Activated gamma-delta T cell (primary cell): ENCODE data around the gene ARL9.
A peak's percentile ranks its signal among the peaks of the same experiment; 100 is the strongest.
"Not testable (repeated sequence)": the region's sequence is repeated elsewhere in the genome, so short reads cannot be mapped to it uniquely, and the experiment has no call there.

Experiments used
- DNase-seq: peaks from one replicate; lab custom pipeline; 2025; lab: John Stamatoyannopoulos, UW
- total RNA-seq, 2 donors: gene quantifications; one replicate each; lab custom pipeline; 2026; lab: John Stamatoyannopoulos, UW

Gene ARL9
- total RNA-seq = 0.17 to 0.31 reads per million in 2 donors

GRCh38 chr4:56505269-56506130 lies at the start of gene ARL9:
ARL9 (plus strand) TSS chr4:56505791; CDS start chr4:56505863, 72 bp downstream.
- DNase-seq = peak; percentile 48

DNA sequence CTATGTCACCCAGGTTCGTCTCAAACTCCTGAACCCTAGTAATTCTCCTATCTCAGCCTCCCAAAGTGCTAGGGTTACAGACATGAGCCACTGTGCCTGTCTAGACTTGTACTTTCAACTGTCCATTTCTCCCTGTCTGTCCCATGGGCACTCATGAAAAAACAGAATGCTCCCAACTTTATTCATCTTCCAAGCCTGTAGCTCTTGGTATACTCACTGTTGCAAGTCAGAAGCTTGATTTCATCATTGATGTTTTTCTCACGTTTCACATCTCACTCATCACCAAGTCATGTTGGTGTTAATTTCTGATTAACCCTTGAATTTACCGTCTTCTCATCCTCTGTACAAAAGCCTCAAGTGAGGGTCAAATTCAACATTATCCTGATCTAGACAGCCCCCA lies 45.5 kb upstream of the ARL9 start:
- DNase-seq = no peak

DNA sequence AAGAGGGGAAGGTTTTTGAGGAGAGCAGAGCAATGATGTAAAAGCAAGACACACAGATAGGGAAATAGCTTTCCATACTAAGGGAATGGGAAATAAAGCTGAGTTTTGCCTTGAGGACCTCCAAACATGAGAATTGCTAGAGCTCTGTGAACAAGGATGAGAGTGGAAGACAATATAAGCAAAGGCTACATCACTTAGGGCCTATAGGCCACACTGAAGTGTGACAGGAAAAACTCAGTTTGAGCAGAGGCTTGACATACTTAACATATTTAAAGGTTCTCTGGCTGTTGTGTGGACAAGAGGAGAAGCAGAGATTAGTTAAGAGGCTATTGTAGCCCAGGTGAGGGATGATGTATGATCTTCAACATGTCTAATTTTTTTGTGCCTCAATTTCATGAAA lies 43.4 kb upstream of the ARL9 start:
- no peak for DNase-seq

GRCh38 chr4:56463711-56464110 lies 41.9 kb upstream of the ARL9 start:
- no peak for DNase-seq

DNA sequence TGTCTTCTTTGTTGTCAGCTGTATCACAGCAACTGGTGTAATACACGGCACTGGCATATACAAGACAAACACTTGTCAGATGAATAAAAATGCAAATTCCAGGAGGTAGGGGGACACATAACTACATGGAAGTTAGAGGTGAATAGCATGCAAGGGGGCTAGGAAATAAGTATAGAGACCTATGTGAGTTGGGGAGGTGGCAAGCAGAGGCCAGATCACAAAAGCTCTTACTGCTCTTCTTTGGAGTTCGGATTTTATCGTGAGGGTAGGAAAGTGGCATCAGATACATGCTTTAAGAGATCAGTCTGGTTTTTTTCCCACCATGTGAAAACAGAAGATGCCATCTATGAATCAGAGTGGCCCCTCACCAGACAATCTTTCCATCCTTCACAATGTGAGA lies 41.0 kb upstream of the ARL9 start:
- no peak for DNase-seq

DNA sequence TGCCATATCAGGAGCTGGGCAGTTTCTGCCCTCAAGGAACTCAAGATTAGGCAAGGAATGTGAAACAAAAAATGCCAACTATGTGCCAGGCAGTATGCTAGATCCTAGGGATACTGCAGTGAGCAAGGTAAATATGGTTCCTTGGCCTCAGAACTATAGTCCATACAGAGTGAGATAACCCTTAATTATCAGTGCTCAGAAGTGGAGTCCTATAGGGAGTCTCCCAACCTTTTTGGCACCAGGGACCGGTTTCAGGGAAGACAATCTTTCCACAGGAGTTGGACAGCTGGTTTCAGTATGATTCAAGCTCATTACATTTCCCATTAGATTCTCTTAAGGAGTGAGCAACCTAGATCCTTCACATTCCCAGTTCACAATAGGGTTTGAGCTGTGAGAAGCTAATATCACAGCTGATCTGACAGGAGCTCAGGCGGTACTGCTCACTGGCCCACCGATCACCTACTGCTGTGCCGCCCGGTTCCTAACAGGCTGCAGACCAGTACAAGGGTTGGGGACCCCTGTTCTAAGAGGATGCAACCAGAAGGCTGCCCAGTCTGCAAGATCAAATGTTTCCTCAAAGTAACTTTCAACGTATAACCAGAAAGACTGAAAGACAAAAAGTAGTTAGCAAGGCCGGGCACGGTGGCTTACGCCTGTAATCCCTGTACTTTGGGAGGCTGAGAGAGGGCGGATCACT lies 39.8 kb upstream of the ARL9 start:
- no peak for DNase-seq

DNA sequence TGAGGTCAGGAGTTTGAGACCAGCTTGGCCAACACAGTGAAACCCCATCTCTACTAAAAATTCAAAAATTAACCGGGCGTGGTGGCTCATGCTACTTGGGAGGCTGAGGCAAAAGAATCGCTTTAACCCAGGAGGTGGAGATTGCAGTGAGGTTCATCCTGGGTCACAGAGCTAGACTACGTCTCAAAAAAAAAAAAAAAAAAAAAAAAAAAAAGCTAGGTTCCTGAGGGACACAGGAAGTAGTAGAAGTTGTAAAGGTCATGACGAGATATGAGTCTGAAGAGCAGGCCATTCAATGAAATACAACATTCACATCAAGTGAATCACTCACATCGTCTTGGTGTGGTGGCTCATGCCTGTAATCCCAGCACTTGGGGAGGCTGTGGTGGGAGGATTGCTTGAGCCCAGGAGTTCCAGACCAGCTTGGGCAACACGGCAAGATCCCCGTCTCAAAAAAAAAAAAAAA lies 39.3 kb upstream of the ARL9 start:
- DNase-seq = not testable (repeated sequence)

- no peak for DNase-seq
These were observed 38.7 kb upstream of the ARL9 start for GRCh38 chr4:56466910-56467283.

GRCh38 chr4:56467284-56468096 lies 38.1 kb upstream of the ARL9 start, which contains the start of gene SRP72:
SRP72 (plus strand) TSS chr4:56467617; CDS start chr4:56467636, 19 bp downstream.
- peak; percentile 74 for DNase-seq

DNA sequence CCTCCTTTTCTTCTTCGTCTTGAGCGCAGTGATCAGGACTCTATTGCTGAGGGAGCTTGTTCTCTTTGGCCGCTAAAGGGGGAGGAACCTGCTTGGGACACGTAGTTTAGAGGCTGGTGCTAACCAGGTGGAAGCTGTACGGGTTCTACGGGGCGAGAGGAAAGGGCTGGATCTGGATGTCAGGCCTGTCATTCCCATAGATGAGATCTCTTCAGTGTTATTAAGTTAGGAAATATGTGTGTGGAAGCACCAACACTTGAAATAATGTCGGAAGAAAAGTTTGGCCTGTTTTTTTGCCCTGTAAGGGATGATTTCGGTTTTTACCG lies 37.5 kb upstream of the ARL9 start:
- no peak for DNase-seq

GRCh38 chr4:56469489-56470210 lies 35.9 kb upstream of the ARL9 start:
- no peak for DNase-seq

DNA sequence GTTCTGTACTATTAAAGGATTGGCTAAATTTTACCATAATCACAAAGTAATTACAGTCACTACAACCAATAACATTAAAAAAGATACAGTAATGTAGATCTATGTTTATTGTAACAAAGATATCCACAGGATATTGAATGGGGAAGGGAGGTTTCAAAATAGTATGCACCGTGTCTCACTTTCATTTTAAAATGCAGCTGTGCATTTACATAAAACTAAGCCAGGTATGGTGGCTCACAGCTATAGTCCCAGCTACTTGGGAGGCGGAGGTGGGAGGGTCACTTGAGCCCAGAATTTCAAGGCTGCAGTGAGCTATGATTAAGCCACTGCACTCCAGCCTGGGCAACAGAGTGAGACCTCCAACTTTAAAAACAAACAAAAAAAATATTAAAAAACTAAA lies 29.7 kb upstream of the ARL9 start:
- no peak for DNase-seq

DNA sequence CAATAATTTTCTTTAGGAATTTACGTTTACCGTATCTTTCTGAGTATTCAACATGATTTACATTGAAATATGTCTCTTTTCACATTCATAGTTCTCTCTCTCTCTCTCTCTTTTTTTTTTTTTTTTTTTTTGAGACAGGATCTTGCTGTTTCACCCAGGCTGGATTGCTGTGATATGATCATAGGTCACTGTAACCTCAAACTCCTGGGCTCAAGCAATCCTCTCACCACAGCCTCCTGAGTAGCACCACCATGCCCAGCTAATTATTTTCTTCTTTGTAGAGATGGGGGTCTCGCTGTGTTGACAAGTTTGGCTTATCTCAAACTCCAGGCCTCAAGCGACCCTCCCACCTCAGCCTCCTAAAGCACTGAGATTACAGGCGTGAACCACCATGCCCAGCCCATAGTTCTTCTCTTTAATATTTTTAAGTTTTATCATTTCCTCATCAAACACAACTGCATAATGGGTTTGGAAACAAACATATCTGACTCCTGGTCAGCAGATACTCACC lies 28.3 kb upstream of the ARL9 start:
- no peak for DNase-seq

DNA sequence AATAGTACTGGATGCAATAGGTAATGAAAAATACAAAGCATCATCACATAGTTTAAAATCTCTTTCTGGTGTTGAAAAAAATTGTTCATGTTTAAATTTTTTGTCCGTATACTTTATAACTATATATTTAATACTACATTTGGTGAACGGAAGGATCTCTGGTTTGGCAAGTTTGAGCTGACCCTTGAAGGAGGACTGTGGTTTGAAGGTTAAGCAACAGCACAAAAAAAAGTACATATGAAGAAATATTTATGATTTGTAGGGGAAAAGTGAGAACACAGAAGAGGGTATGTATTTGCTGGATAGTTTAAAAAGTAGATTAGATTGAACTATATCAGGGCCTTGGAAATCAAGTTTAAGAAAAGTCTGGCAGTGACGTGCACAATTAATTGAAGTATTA lies 24.9 kb upstream of the ARL9 start:
- no peak for DNase-seq

DNA sequence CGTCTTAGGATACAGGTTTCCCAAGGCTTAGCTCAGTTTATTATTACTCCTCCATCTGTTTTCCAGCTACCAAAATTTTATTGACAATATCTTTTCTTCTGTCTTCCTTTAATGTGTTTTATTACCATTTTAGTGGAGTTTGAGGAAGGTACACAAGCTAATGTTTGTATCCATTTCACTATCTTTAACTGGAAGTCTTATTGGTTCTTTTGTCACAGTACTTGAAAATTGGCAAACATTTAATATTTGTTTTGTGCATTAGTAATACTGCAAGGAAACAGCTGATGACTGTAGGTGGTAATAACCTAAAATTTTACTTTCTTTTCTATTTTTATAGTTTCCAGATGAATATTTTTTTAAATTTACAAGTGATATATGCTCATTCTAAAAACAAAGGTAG lies 9.3 kb upstream of the ARL9 start:
- DNase-seq = no peak

GRCh38 chr4:56511098-56511497 lies 5.5 kb downstream of the ARL9 start:
- no peak for DNase-seq

- no peak for DNase-seq
These were observed 6.6 kb downstream of the ARL9 start for GRCh38 chr4:56512166-56512565.

- no peak for DNase-seq
These were observed 7.9 kb downstream of the ARL9 start for GRCh38 chr4:56513517-56513916.

GRCh38 chr4:56530269-56531148 lies 24.9 kb downstream of the ARL9 start:
- DNase-seq = peak; percentile 61

GRCh38 chr4:56531149-56531770 lies 25.7 kb downstream of the ARL9 start:
- no peak for DNase-seq
